GM23248 (cell line): ENCODE data around the gene RAB4A. TPM values are rescaled to one million over a fixed set of nuclear protein-coding genes. Genes with fewer than 3 reads are reported as not detected.

Experiments used
- DNase-seq: peaks from one replicate; pipeline ENCODE4 v3.0.0-alpha.2; 2015
- H2AFZ ChIP-seq: fragments of 200-600 bp; sonication (generic); 2 replicates; pipeline ENCODE4 v1.6.1; 2016; ENCODE audit warnings: antibody characterized with exemption
- H3F3A ChIP-seq: fragments of 200-600 bp; sonication (generic); 2 replicates; pipeline ENCODE4 v1.6.1; 2016; ENCODE audit warnings: mild to moderate bottlenecking, antibody characterized with exemption, mixed run types; ENCODE audit not compliant: insufficient read depth
- H3K27ac ChIP-seq: fragments of 200-600 bp; sonication (generic); 2 replicates; pipeline ENCODE4 v1.5.1; 2016; ENCODE audit warnings: mild to moderate bottlenecking
- H3K27me3 ChIP-seq: fragments of 200-600 bp; sonication (generic); replicated peaks from 2 replicates; pipeline ENCODE4 v1.6.1; 2016; ENCODE audit warnings: mild to moderate bottlenecking; ENCODE audit not compliant: insufficient read depth
- H3K36me3 ChIP-seq: fragments of 200-600 bp; sonication (generic); 2 replicates; pipeline ENCODE4 v1.6.1; 2016; ENCODE audit warnings: low read depth, mild to moderate bottlenecking
- H3K4me1 ChIP-seq: fragments of 200-600 bp; sonication (generic); 2 replicates; pipeline ENCODE4 v1.6.1; 2016; ENCODE audit warnings: mild to moderate bottlenecking; ENCODE audit not compliant: insufficient read depth
- H3K4me2 ChIP-seq: fragments of 200-600 bp; sonication (generic); one replicate; pipeline ENCODE4 v1.6.1; 2016; ENCODE audit warnings: mild to moderate bottlenecking; ENCODE audit not compliant: unreplicated experiment
- H3K4me3 ChIP-seq: fragments of 200-600 bp; sonication (generic); 2 replicates; pipeline ENCODE4 v1.5.1; 2016; ENCODE audit warnings: mild to moderate bottlenecking
- H3K79me2 ChIP-seq: fragments of 200-600 bp; sonication (generic); 2 replicates; pipeline ENCODE4 v1.6.1; 2016; ENCODE audit warnings: mild to moderate bottlenecking; ENCODE audit not compliant: insufficient read depth
- H3K9ac ChIP-seq: fragments of 200-600 bp; sonication (generic); 2 replicates; pipeline ENCODE4 v1.6.1; 2016; ENCODE audit warnings: mild to moderate bottlenecking
- H3K9me2 ChIP-seq: fragments of 200-600 bp; sonication (generic); 2 replicates; pipeline ENCODE4 v1.6.1; 2016; ENCODE audit warnings: mixed run types, mild to moderate bottlenecking, moderate library complexity; ENCODE audit not compliant: insufficient read depth
- H3K9me3 ChIP-seq: fragments of 200-600 bp; sonication (generic); one replicate; pipeline ENCODE4 v1.6.1; 2017; ENCODE audit warnings: low read depth
- H4K20me1 ChIP-seq: fragments of 200-600 bp; sonication (generic); 2 replicates; pipeline ENCODE4 v1.6.0; 2016; ENCODE audit not compliant: insufficient read depth
- EZH2 ChIP-seq: fragments of 200-600 bp; sonication (generic); IDR thresholded peaks from 2 replicates; pipeline ENCODE4 v1.6.1; 2018; ENCODE audit warnings: antibody characterized with exemption, mild to moderate bottlenecking; ENCODE audit not compliant: insufficient read depth, poor library complexity, severe bottlenecking
- EZH2phosphoT487 ChIP-seq: fragments of 200-600 bp; sonication (generic); IDR thresholded peaks from 2 replicates; pipeline ENCODE4 v1.6.1; 2018; ENCODE audit warnings: antibody characterized with exemption, moderate library complexity, mild to moderate bottlenecking, low read depth; ENCODE audit not compliant: insufficient read depth
- WGBS, 2 experiments: methylation state at CpG; one replicate each; pipeline ENCODE4 v1.1.6; 2015 to 2017; ENCODE audit warnings: low lambda C conversion rate in 2 of 2, low coverage in 1 of 2; ENCODE audit errors: missing lambda C conversion rate in 2 of 2; 5-methylcytosine and 5-hydroxymethylcytosine counted together
- in situ Hi-C: fragments of 300-500 bp; cut with MboI; formaldehyde crosslinking; loops from 2 replicates; pipeline ENCODE4 v1.15.0; 2020
- polyA plus RNA-seq: library from polyadenylated mRNA; unstranded; fragments of >200 nt; fragmentation: Nextera tagmentation; extraction: Ambion mirVana; gene quantifications from 2 replicates; pipeline ENCODE4 v1.2.1, GENCODE V29; 2016
- total RNA-seq: library from RNA; depleted of rRNA; stranded (reverse); fragments of >200 nt; shearing (Covaris generic); gene quantifications from 2 replicates; pipeline ENCODE4 v1.2.3, GENCODE V29; 2014

The RAB4A gene
- total and polyA plus RNA-seq, 2 experiments from 2014 or later: 43.4 to 47.2 TPM

DNA sequence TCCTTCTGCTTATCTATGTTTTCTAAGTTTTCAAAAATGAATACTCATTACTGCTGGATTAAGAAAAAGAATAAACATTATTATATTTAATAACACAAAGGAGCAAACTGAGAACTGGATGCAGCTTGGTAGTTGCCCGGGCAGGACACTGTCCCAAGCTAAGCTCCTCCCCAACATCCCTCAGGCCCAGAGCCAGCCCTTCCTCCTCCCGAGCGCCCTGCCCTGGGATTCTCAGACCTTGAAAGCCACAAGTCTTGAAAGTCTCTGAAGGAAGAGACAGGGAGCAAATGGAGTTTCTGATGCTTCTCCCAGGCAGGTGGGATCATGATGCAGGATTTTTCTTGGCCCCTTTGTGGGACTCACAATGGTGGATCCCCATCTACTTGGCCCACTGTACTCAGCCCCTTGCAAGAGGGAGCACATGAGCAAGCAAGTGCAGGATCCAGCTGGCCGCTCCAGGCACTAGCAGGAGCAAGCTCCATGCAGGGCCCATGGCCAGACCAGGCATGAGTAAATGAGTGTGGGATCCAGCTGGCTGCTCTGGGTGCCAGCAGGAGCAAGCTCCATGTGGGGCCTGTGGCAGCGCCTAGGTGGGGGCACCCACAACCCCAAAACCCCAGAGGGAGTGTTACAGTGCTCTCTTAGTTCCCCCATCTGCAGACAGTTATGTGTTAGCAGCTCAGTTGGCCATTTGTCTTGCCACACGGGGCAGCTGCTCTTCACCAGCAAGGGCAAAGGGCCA lies 32.1 kb upstream of the RAB4A start:
- H2AFZ ChIP-seq: peak overlapping the region; percentile 67
- no peak overlapping the region for H3K27ac ChIP-seq
- WGBS, 2 experiments: 20 to 27% methylated on average over 6 of the region's 6 CpGs
- no peaks in the 10 kb centered on the region for H3K36me3 ChIP-seq
- no peaks in the 10 kb centered on the region for H3F3A ChIP-seq
- H3K79me2 ChIP-seq: no peaks in the 10 kb centered on the region
- TF ChIP-seq EZH2phosphoT487: no peak
- no peak for TF ChIP-seq EZH2
- no peaks in the 10 kb centered on the region for H3K9me2 ChIP-seq
- H3K4me3 ChIP-seq: no peak overlapping the region
- peak; percentile 59 for DNase-seq
- no peak overlapping the region for H3K9ac ChIP-seq
- no peaks in the 10 kb centered on the region for H3K9me3 ChIP-seq
- no peaks in the 10 kb centered on the region for H4K20me1 ChIP-seq
- in situ Hi-C loops: loop anchor here (10.0 kb wide), 1 partner anchor 564 kb away; no protein-coding TSS in a partner anchor
- H3K4me1 ChIP-seq: peaks cover 11% of the 10 kb centered on the region; the same call in 1 of the 2 replicates
- no peak overlapping the region for H3K4me2 ChIP-seq
- no peaks in the 10 kb centered on the region for H3K27me3 ChIP-seq

DNA sequence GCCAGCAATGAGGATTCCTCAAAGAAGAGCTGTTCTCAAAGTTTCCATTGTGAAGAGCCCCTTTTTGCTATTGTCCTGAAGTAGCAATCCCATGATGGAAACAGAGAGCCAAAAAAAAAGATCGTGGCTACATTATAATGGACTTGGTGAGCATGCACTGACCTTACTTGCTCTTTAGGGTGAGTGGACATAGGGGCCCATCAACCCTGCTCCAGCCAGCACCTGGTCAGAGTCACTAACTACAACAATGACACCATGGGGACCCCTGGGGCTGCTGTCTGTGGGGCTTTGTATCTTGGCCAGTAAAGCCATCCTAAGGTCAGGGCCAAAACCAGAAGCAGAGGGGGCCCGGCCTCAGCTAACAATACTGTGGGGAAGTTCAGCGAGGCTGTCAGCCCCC lies 30.4 kb upstream of the RAB4A start:
- Histone ChIP-seq H3K4me3 (no peak overlapping the region), H3F3A (no peaks in the 10 kb centered on the region), H3K27me3 (no peaks in the 10 kb centered on the region), H3K4me2 (no peak overlapping the region), H3K36me3 (no peaks in the 10 kb centered on the region), H3K4me1 (peaks cover 11% of the 10 kb centered on the region; the same call in 1 of the 2 replicates), H3K79me2 (no peaks in the 10 kb centered on the region), H4K20me1 (no peaks in the 10 kb centered on the region), H3K9me2 (no peaks in the 10 kb centered on the region), H3K9me3 (no peaks in the 10 kb centered on the region), H3K9ac (no peak overlapping the region), H2AFZ (no peak overlapping the region), H3K27ac (no peak overlapping the region)
- DNase-seq: no peak
- 49 to 58% methylated on average over 3 of the region's 3 CpGs for whole genome bisulfite sequencing, 2 experiments
- in situ Hi-C loops: no loop called here
- TF ChIP-seq EZH2phosphoT487 (no peak), EZH2 (no peak)

DNA sequence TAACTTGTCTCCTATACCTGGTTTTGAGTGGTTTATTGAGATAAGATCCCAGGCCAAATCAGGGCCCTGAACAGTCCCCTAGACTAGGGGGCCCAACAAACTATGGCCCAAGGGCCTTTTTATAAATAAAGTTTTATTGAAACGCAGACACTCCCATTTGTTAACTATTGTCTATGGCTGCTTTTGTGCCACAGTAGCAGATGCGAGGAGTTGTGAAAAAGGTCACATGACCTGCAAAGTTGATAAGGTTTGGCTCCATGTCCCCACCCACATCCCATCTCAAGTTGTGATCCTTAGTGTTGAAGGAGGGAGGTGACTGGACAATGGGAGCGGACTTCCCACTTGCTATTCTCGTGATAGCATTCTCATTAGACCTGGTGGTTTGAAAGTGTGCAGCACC lies 29.5 kb upstream of the RAB4A start:
- H3K36me3 ChIP-seq: no peaks in the 10 kb centered on the region
- WGBS, 2 experiments: 76 to 89% methylated on average over 4 of the region's 4 CpGs
- in situ Hi-C loops: no loop called here

DNA sequence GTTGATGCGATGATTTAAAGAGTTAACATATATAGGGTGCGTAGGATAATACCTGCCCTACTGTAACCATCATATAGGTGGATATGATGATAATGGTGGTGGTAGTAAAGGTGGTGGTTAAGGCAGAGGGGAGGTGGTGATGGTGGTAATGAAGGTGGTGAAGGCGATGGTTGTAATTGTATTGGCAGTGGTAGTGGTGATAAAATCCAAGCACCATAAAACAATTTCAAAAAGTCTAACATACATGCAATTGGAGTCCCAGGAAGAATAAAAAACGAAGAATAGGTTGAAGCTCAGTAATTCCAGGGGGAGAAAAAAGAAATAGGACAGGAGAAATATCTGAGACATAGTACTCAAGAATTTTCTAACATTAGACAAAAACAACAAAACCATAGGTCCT lies 27.3 kb upstream of the RAB4A start:
- Histone ChIP-seq H3K4me2 (no peak overlapping the region), H3K4me1 (0 out of 2 replicates have a peak, but pooled peaks cover 3% of the 10 kb centered on the region), H3K36me3 (no peaks in the 10 kb centered on the region), H3K9me3 (no peaks in the 10 kb centered on the region), H3K9ac (no peak overlapping the region), H3K27me3 (no peaks in the 10 kb centered on the region), H4K20me1 (no peaks in the 10 kb centered on the region), H3K79me2 (no peaks in the 10 kb centered on the region), H3F3A (no peaks in the 10 kb centered on the region), H3K27ac (no peak overlapping the region), H3K9me2 (no peaks in the 10 kb centered on the region), H2AFZ (no peak overlapping the region), H3K4me3 (no peak overlapping the region)
- in situ Hi-C loops: no loop called here
- DNase-seq: no peak
- TF ChIP-seq EZH2phosphoT487 (no peak), EZH2 (no peak)
- WGBS, 2 experiments: 52 to 71% methylated on average over 4 of the region's 4 CpGs

More for the DNA sequence above, 29.5 kb upstream of the RAB4A start:
- Histone ChIP-seq H2AFZ (no peak overlapping the region), H3K27ac (no peak overlapping the region), H3K9me2 (no peaks in the 10 kb centered on the region), H3K27me3 (no peaks in the 10 kb centered on the region), H3K79me2 (no peaks in the 10 kb centered on the region), H3K4me3 (no peak overlapping the region), H4K20me1 (no peaks in the 10 kb centered on the region), H3K4me1 (peaks cover 11% of the 10 kb centered on the region; the same call in 1 of the 2 replicates), H3K9ac (no peak overlapping the region), H3K4me2 (no peak overlapping the region), H3K9me3 (no peaks in the 10 kb centered on the region), H3F3A (no peaks in the 10 kb centered on the region)
- DNase-seq: no peak
- TF ChIP-seq EZH2phosphoT487 (no peak), EZH2 (no peak)
